GM20000 (cell line): ENCODE data around the gene ZMYM5.
"Not testable (repeated sequence)": the region's sequence is repeated elsewhere in the genome, so short reads cannot be mapped to it uniquely, and the experiment has no call there.

ENCODE experiments used
- DNase-seq: peaks from one replicate; pipeline ENCODE4 v3.0.0; 2012; ENCODE audit warnings: low spot score
- TF ChIP-seq, protein P1 (sequence below): IDR thresholded peaks from 2 replicates; pipeline ENCODE4 v1.5.1; 2012; ENCODE audit warnings: mild to moderate bottlenecking, control low read depth; ENCODE audit errors: extremely low read depth, missing control alignments

The ZMYM5 gene

GRCh38 chr13:19794631-19795030, 68.8 kb downstream of the ZMYM5 start:
- no peak for DNase-seq

DNA sequence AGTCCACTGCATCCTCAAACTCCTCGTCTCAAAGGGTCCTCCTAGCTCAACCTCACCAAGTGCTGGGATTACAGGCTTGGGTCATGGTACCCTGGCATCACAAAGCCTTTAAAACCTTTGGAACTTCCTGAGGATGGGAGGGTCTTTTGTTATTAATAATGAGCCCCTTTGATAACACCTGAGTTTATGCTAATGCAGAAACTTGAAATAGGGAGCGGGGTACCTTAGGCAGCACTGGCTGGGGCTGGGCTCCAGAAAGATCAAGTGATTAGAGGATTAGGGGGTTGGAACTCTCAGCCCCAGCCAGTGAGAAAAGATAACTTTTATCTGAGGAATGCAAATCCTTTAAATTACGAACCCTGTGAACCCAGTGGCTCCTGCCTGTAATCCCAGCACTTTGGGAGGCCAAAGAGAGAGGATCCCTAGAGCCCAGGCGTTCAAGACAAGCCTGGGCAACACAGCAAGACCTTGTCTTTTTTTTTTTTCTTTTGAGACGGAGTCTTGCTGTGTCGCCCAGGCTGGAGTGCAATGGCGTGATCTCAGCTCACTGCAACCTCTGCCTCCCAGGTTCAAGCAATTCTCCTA, 71.4 kb downstream of the ZMYM5 start:
- no peak for DNase-seq

More at GRCh38 chr13:19794631-19795030, 68.8 kb downstream of the ZMYM5 start:
- TF ChIP-seq, protein P1, sequence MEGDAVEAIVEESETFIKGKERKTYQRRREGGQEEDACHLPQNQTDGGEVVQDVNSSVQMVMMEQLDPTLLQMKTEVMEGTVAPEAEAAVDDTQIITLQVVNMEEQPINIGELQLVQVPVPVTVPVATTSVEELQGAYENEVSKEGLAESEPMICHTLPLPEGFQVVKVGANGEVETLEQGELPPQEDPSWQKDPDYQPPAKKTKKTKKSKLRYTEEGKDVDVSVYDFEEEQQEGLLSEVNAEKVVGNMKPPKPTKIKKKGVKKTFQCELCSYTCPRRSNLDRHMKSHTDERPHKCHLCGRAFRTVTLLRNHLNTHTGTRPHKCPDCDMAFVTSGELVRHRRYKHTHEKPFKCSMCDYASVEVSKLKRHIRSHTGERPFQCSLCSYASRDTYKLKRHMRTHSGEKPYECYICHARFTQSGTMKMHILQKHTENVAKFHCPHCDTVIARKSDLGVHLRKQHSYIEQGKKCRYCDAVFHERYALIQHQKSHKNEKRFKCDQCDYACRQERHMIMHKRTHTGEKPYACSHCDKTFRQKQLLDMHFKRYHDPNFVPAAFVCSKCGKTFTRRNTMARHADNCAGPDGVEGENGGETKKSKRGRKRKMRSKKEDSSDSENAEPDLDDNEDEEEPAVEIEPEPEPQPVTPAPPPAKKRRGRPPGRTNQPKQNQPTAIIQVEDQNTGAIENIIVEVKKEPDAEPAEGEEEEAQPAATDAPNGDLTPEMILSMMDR, result no peak

DNA sequence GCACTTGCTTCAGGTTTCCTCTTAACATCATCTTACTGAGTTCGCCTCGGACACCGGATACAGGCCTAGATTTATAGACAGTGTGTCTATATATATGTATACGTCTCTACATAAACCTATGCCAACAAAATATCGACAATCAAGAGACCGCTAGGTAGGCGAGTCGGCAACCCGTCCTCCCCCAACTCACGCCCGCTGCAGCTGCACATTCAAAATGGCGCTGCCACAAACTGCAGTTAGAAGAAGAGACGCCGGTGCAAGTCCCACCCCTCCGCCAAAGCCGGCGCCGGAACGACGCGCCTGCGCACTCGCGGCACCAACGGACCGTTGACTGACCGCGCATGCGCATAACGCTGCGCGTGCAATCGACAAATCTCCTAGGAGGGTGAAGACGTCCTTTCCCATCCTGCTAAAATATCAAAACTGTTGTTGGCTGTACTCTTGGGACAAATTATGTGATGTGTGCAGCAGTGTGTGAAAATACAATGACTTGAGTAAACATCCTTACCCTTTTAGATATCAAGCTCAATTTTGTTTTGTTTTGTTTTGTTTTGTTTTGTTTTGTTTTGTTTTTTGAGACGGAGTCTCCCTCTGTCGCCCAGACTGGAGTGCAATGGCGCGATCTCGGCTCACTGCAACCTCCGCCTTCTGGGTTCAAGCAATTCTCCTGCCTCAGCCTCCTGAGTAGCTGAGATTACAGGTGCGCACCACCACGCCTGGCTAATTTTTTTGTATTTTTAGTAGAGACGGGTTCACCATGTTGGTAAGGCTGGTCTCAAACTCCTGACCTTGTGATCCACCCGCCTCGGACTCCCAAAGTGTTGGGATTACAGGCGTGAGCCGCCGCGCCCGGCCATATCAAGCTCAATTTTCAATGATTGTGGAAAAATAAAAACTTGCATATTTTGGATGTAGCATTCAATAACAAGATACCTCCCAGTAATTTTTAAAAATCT, 80.4 kb downstream of the ZMYM5 start, which contains the start of gene PSPC1:
Gene PSPC1, minus strand, starts transcription at position 219 of the 956 bp plus-strand sequence. Its CDS starts 188 bp downstream, at position 31.
- DNase-seq, result peak; percentile 96

More for the DNA sequence above, 71.4 kb downstream of the ZMYM5 start:
- TF ChIP-seq, protein P1, result no peak

- TF ChIP-seq, protein P1, result no peak
- DNase-seq, result peak; percentile 62
Measured at GRCh38 chr13:19782049-19782726, 81.3 kb downstream of the ZMYM5 start.

DNA sequence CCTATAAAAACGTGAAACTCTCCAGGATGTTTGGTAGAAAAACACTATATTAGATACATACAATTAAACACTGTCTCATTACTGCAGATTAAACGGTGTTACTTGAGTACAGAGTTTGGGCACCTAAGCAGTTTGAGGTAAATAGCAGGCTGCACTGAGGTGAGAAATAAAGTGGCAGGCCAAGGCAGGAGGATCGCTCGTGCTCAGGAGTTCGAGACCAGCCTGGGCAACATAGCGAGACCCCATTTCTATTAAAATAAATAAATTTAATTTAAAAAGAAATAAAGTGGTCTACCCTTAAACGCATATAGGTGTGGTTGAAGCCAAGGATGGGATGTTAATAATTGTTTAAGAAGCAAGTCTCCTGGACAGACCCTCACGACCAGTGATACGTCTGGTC, 81.9 kb downstream of the ZMYM5 start:
- TF ChIP-seq, protein P1, result no peak
- peak; percentile 14 for DNase-seq

DNA sequence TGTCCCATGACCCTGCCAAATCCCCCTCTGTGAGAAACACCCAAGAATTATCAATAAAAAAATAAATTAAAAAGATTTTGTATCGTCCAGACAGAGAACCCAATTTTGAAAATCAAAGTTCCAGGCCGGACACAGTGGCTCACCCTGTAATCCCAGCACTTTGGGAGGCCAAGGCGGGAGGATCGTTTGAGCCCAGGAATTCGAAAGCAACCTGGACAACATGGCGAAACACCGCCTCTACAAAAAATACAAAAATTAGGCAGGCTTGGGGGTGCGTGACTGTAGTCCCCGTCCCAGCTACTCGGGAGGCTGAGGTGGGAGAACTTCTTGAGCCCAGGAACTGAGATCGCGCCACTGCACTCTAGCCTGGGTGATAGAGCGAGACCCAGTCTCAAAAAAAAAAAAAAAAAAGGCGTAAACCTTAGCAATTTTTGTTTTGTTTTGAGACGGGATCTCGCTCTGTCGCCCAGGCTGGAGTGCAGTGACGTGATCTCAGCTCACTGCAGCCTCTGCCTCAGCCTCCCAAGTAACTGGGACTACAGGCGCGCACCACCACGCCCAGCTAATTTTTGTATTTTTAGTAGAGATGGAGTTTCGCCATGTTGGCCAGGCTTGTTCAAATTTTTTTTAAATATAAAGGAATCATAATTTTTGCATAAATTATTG, 82.6 kb downstream of the ZMYM5 start:
- not testable (repeated sequence) for DNase-seq
